GM12875 (cell line): ENCODE results near the gene CAPN10.

Experiments
- H3K4me3 ChIP-seq: one replicate; pipeline ENCODE4 v1.5.1; 2011; ENCODE audit warnings: low read depth, low read length, control low read depth
- CTCF ChIP-seq: IDR thresholded peaks from 2 replicates; pipeline ENCODE4 v1.5.1; 2011; ENCODE audit warnings: low read depth, mild to moderate bottlenecking, control low read depth, inconsistent platforms, low read length, moderate library complexity, borderline replicate concordance; ENCODE audit not compliant: insufficient read depth

CAPN10 gene

GRCh38 chr2:240583774-240584173, 2.8 kb upstream of the CAPN10 start:
- TF ChIP-seq CTCF = no peak
- no peak overlapping the region for H3K4me3 ChIP-seq

- H3K4me3 ChIP-seq = peak overlapping the region; percentile 74
- TF ChIP-seq CTCF = no peak
Observed at GRCh38 chr2:240584486-240585031, 2.0 kb upstream of the CAPN10 start.

GRCh38 chr2:240585101-240585500, 1.4 kb upstream of the CAPN10 start:
- H3K4me3 ChIP-seq = peak overlapping the region; percentile 74
- TF ChIP-seq CTCF = no peak

GRCh38 chr2:240585681-240586197, 795 bp upstream of the CAPN10 start:
- H3K4me3 ChIP-seq = peak overlapping the region; percentile 74
- no peak for TF ChIP-seq CTCF

GRCh38 chr2:240586919-240587800, 626 bp downstream of the CAPN10 start:
- peak overlapping the region; percentile 74 for H3K4me3 ChIP-seq
- no peak for TF ChIP-seq CTCF

- H3K4me3 ChIP-seq = no peak overlapping the region
- no peak for TF ChIP-seq CTCF
Observed at GRCh38 chr2:240588006-240588655, 1.6 kb downstream of the CAPN10 start.
